Measurements from ENCODE around the gene ZNF804B.
"Not testable (repeated sequence)": the region's sequence is repeated elsewhere in the genome, so short reads cannot be mapped to it uniquely, and the experiment has no call there.

The ZNF804B gene

GRCh38 chr7:89104748-89105685, 345.5 kb downstream of the ZNF804B start:
- DNase-seq: no peak

DNA sequence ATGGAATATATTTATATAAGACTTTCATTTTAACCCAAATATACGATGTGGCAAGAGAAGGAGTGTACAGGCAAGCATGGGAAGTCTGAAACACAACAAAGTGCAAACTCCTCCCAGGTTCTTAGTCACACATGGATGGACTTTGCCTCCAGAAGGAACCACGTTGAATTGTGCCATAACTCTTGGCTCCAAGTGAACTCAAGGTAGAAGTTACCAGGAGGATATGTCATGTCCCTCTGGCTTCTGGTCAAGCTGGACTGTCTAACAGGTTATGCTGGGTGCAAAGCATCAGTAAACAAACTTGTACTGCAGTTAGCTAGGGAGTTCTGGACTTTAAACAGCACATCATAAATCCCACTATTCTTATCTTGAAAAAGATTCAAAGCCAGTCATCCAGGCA, 364.4 kb downstream of the ZNF804B start:
- no peak for DNase-seq

- DNase-seq: no peak
Measured at GRCh38 chr7:89129600-89130375, 370.3 kb downstream of the ZNF804B start.

DNA sequence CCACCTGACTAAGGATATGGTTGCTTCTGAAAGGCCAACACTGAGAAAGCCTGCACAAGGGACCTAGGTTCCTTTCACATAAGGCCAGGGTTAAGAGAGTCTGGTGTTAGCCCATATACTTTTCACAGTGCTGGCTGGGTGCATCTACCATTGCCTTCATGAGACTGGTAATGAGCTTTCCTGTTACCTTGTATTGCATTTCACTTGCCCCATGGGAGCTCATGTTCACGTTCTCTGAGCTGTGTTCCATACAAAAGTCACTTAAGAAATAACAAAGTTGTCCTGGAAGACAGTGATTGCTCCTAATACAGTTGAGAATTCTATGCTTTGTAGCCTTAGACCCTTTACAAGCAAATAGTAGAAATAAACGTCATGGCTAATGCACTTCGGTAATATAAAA, 373.9 kb downstream of the ZNF804B start:
- no peak for DNase-seq

DNA sequence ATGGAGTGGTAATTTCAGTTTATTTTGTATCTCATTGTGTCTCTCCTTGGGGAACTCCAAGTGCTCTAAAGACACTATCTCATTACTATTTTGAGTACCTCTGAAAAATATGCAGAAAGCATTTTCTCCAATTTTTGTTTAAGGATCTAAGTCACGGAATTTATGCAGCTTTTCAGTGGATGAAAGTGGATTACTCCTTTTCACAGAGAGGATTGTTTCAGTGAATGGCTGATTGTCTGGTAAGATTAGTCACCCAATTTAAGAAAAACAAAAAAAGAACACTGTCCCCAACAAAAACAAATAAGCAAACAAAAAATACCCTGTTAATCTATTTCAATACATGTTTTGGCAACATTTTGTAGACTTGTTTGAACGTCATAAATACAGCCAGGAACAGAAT, 374.3 kb downstream of the ZNF804B start:
- no peak for DNase-seq

- DNase-seq: no peak
Measured at GRCh38 chr7:89145801-89146200, 386.3 kb downstream of the ZNF804B start.

- DNase-seq: no peak
Measured at GRCh38 chr7:89160107-89160506, 400.6 kb downstream of the ZNF804B start.

- no peak for DNase-seq
Measured at GRCh38 chr7:89165421-89165820, 405.9 kb downstream of the ZNF804B start.

DNA sequence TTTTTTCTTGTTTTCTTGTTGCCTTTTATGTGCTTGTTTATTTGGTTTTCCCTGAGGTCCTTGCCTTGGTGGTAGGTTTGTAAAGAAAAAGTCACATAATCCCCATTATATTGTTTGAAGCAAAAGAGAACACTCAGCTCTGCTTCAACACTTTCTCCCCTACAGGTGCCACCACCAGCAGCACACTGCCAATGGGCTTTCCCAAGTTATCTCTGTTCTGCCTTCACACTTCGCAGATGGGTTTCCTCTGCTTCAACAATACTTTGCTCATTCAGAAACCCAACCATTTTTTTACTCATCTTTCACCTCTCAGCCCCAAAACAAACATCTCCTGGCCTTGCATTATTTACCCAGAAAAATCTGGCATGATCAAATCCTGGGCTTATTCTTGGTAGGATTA, 411.1 kb downstream of the ZNF804B start:
- DNase-seq: no peak

DNA sequence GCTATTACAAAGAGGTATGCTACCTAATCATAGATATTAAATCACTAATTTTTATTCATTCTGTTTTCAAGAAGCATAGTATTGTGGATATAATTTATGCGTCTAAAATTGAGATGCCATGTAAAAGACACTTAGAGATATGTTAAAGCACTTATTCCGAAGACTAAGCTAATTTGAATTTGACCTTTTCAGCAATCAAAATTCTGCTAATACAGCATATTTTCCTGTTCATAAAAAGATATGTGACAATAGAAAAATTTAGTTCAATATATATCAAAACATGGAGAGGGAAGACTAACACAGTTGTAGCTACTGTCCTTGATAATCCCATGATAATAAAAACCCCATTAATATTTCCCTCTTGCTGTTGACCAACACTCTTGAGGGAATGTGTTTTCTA, 422.6 kb downstream of the ZNF804B start:
- no peak for DNase-seq

GRCh38 chr7:89183712-89184111, 424.2 kb downstream of the ZNF804B start:
- DNase-seq: no peak

GRCh38 chr7:89200758-89201157, 441.3 kb downstream of the ZNF804B start:
- DNase-seq: no peak

DNA sequence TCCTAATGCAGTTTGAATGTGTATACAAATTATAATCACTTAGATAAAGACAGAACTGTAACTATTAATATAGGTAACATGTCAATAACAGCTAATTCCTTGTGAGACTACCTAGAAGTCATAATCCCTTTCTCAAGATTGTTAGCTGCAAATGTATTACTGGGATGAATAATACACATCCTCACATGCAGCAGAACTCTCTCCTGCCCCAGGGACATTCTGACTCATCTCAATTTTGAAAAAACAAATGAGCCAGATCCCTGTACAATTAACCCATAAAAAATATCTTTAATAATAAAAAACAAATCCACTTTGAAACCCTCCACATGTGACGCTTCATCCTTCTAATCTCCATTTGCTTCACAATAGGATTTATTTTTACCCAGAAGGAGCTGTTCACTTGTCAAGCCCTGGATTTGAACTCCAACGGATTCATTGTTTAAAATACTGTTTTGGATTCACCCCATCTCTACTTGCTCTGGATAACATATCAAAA, 464.4 kb downstream of the ZNF804B start:
- no peak for DNase-seq

DNA sequence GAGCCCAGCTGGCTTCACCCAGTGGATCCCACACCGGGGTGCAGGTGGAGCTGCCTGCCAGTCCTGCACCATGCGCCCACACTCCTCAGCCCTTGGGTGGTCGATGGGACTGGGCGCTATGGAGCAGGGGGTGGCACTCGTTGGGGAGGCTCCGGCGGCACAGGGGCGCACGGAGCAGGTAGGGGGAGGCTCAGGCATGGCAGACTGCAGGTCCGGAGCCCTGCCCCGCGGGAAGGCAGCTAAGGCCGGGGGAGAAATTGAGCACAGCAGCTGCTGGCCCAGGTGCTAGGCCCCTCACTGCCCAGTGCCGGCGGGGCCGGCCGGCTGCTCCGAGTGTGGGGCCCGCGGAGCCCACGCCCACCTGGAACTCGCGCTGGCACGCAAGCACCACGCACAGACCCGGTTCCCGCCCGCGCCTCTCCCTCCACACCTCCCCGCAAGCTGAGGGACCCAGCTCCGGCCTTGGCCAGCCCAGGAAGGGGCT, 469.2 kb downstream of the ZNF804B start:
- DNase-seq: not testable (repeated sequence)

DNA sequence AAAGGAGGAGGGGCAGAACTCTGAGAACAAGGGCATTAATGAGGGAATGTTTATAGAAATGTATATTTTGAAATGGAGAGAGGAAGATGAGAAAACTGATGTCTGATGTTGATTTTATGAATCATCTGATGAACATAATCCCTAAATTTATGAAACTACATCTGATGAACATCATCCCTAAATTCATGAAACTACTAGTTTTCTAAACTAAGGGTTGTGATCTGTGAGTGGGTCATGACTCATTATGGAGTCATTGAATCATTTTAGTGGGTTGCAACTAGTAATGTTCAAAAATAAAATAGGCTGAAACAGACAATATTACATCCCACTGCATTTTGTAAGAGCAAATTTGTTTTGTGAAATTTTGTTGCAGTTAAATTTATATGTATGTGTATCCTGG, 478.7 kb downstream of the ZNF804B start:
- DNase-seq: no peak

- no peak for DNase-seq
Measured at GRCh38 chr7:89246196-89246595, 486.7 kb downstream of the ZNF804B start.

GRCh38 chr7:89247207-89247606, 487.7 kb downstream of the ZNF804B start:
- no peak for DNase-seq

DNA sequence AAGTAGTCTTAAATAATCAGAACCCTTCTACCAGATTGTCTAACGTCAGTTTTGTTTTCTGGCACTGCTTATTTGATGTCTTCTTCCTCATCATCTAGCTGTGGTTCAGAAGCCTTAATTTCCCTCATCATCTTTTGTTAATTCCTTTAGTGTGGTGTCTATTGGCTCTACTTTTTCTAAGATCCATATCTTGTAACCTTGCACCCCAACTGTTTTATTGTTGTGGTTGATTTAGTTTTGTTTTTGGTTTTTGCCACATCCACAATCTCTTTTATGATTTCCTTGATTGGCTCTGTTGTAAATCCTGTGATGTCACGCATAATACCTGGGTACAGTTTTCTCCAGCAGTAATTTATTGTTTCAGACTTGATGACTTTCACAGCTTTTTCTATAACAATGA, 499.6 kb downstream of the ZNF804B start:
- DNase-seq: no peak

GRCh38 chr7:89264126-89264525, 504.6 kb downstream of the ZNF804B start:
- DNase-seq: no peak

DNA sequence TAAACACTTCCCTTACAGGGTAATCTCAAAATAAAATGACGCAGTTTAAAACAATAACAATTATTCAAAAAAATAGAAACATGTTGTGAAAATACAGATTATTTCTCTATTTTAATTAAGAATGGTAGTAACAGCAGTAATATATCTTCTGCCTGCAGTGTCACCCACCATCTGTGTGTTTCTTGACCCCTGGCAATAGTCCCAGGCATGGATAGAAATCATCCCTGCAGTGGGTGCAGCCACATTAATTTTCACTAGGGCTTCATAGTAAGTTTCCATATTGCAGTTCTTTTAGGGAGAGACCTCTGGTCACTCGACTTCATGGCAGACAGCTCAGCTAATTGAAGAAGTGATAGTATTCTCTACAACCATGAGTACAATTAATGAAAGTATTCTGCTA, 506.1 kb downstream of the ZNF804B start:
- DNase-seq: no peak

DNA sequence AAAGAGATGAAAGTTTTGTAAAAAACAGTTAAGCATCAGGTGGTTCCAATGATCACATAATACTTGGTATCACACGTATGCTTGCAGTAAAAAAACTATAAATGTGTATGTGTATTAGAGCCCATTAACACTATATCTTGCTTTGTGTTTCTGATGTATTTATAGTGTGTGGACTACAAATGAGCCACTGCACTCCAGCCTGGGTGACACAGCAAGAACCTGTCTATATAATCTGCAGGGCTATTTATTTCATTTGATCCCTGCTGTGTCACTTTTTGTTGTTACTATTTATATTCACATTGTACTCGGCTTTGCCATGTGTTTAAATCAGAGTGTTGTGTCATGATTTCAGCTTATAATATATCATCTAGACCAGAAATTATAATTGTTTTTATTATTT, 523.8 kb downstream of the ZNF804B start:
- no peak for DNase-seq

DNA sequence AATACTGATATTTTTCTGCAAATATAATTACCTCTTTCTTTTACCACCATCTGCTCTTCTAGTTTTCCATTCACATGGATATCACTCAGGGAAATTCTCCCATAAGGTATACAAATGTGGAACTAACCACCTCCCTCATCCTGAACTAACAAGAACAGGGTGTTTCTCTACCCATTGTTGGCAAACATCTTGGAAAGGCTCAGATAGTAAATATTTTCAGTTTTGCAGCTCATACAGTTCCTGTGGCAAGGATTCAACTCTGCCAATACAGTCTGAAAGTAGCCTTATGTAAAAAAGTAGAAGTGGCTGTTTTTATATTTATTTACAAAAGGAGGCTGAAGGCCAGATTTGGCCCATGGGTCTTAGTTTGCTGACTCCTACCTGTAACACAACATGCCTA, 549.0 kb downstream of the ZNF804B start:
- no peak for DNase-seq

- DNase-seq: no peak
Measured at GRCh38 chr7:89311886-89312285, 552.4 kb downstream of the ZNF804B start.

- DNase-seq: no peak
Measured at GRCh38 chr7:89312551-89312950, 553.1 kb downstream of the ZNF804B start.
